Heart left ventricle (tissue), 13 donors: ENCODE measurements around the gene TADA2A.

Experiments
- POLR2A ChIP-seq, 2 donors: fragments of 450-650 bp; IDR thresholded peaks; one replicate each; pipeline ENCODE4 v1.6.1; 2017; ENCODE audit warnings: antibody characterized with exemption in 2 of 2, mild to moderate bottlenecking in 2 of 2, moderate library complexity in 2 of 2
- TF ChIP-seq, protein P1 (sequence below), 12 donors: fragments of 200-600 bp; sonication (generic) in 4 of 12; IDR thresholded peaks; one replicate each; pipeline versions ENCODE4 v1.5.0 to v1.8.0; 2018 to 2022; ENCODE audit warnings: antibody characterized with exemption in 12 of 12, mild to moderate bottlenecking in 5 of 12
- donor health status: ischemic (EF 13 %, LVEDD 7.1; RV severe dilation, severe dysfunction).
- donor health status: DM: no; HTN: yes; CAD: no.
- donor health status: DM: no; HTN: no; CAD: no.
- donor health status: ischemic (EF 25% LVEDD 6.9; RV normal size, moderate dysfunction).
- donor health status: ischemic (EF 25% LVEDD 5.7; RV mildly dilated, moderate dysfunction).
- donor health status: ischemic (EF 35%, LVEDD 5.7; RV mildly dilated, moderate dysfunction).
- donor health status: nonischemic (EF 11% LVEDD 7.7; RV severe dilation, severe dysfunction).
- donor health status: DM: yes; HTN: yes; CAD: no.
- donor health status: PGD.
- donor health status: ischemic (EF 29% LVEDD 5.4; RV normal size, mild dysfunction).
- donor health status: nonischemic (EF 23%, LVEDD 6.1; RV moderate dilation, normal function).

DNA sequence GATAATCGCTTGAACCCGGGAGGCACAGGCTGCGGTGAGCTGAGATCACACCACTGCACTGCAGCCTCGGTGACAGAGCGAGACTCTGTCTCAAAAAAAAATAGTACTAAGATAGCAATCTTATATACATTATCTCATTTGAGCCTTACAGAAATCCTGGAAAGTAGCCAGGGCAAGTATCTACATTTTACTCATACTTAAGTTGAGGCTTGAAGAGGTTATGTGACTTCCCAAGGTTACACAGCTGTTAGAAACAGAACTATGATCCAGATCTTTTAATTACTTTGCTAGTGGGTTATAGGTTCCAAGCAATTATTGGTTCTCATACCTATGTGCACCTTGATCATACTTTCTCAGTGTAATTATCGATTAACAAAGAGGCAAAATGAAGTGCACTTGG is 15.5 kb upstream of the TADA2A start:
- TF ChIP-seq, protein P1, sequence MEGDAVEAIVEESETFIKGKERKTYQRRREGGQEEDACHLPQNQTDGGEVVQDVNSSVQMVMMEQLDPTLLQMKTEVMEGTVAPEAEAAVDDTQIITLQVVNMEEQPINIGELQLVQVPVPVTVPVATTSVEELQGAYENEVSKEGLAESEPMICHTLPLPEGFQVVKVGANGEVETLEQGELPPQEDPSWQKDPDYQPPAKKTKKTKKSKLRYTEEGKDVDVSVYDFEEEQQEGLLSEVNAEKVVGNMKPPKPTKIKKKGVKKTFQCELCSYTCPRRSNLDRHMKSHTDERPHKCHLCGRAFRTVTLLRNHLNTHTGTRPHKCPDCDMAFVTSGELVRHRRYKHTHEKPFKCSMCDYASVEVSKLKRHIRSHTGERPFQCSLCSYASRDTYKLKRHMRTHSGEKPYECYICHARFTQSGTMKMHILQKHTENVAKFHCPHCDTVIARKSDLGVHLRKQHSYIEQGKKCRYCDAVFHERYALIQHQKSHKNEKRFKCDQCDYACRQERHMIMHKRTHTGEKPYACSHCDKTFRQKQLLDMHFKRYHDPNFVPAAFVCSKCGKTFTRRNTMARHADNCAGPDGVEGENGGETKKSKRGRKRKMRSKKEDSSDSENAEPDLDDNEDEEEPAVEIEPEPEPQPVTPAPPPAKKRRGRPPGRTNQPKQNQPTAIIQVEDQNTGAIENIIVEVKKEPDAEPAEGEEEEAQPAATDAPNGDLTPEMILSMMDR (IDR thresholded peaks at IDR 0.05): no peak
- TF ChIP-seq POLR2A (IDR thresholded peaks at IDR 0.05): no peak
